GM19193 (cell line): ENCODE data around the gene MTCL3.

Experiments used
- POLR2A ChIP-seq: IDR thresholded peaks from 4 replicates; pipeline ENCODE4 v1.6.1; 2011; ENCODE audit not compliant: insufficient read depth, insufficient read length; ENCODE audit errors: extremely low read depth

The MTCL3 gene

DNA sequence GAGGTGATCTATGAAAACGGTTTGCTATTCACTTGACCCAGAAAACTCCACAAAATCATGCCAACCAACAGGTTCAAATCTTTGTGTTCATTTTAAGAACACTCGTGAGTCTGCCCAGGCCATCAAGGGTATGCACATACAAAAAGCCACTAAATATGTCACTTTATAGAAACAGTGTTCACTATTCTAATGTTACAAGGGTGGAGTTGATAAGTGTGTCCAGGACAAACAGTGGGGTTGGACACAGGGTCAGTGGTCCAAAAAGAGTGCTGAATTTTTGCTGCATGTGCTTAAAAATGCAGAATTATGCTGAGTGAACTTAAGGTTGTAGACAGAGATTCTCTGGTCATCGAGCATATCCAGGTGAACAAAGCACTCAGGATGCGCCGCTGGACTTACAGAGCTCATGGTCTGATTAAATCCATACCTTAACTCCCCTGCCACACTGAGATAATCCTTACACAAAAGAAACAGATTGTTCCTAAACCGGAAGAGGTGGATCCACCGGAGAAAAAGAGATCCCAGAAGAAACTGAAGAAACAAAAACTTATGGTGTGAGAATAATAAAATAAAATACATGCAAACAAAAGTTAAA lies 83.4 kb downstream of the MTCL3 start:
- no peak for TF ChIP-seq POLR2A

DNA sequence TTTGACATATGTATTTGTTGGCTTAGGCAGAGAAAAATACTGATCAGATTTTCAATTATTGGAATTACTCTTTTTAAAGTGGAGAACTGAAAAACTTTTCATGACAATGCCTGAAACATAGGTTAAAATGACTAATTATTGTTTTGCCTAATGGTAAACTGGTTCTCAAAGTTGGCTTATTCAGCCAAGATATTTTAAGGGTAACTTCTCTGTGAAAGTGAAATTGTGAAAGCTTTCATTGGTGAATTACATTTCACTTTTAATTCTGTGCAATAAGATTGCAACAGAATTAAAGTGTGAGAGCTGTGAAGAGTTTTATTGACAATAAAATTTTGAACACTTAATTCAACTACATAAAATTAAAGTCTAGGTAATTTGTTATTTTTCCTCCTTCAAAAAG lies 84.5 kb downstream of the MTCL3 start:
- no peak for TF ChIP-seq POLR2A

DNA sequence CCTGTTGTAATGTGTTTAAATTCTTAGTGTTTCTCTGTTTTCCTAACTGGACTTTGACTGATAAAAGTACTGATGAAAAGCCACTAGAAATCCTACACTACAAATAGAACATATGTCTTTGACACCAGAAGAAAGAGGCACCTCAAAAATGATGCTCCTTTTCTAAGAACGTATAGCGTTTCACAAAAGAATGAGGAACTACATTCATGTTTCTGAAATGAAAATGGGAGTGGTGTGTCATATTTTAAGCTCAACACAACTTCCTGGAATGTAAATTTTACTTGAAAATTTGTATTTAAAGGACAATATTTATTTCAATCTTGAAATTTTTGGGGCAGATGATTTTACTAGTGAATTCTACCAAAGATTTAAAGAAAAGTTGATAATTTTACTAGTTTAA lies 95.2 kb downstream of the MTCL3 start:
- no peak for TF ChIP-seq POLR2A
